Cardiac septum (tissue), 1 donor: Measurements from ENCODE around the gene ZNF335. TPM values are rescaled to one million over a fixed set of nuclear protein-coding genes. Genes with fewer than 3 reads are reported as not detected.
"Not testable (repeated sequence)": the region's sequence is repeated elsewhere in the genome, so short reads cannot be mapped to it uniquely, and the experiment has no call there.

Experiments
- DNase-seq: peaks from one replicate; pipeline ENCODE4 v3.0.0-alpha.2; 2020; ENCODE audit warnings: low spot score
- intact Hi-C: fragments of 100-400 bp; cut with DNase I; formaldehyde crosslinking; loops from one replicate; pipeline ENCODE4 v1.14.0; 2022
- total RNA-seq: library from RNA; stranded (reverse); fragmentation: NEBNext Ultra II Directional; extraction: Animal tissue kit (Norgen Biotek cat#: 25700); gene quantifications from one replicate; pipeline ENCODE4 v1.2.1, GENCODE V29; 2021
- donor health status: DM: no; HTN: no; CAD: no.

ZNF335 gene
- total RNA-seq, 1 donor from 2014 or later: 8.5 TPM

DNA sequence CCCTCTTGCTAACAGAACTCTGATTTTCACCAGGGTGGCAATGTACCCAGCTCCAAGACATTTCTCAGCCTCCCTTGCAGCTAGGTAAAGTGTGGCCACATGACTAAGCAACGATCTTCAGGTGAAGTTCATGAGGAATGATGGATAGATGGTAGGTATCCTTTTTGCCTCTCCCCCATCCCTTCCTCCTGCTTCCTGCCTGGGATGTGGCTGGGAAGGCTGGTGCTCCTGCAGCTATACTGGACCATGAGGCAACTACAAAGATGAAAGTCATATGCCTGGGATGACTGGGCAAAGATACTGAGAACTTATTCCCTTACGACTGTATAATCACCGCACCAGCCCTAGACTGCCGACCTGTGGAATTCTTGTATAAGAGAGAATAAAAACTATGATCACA lies 13.4 kb downstream of the ZNF335 start:
- intact Hi-C loops: no loop called here
- DNase-seq: no peak

GRCh38 chr20:45957021-45957941 lies 14.7 kb downstream of the ZNF335 start:
- intact Hi-C loops: no loop called here
- no peak for DNase-seq

GRCh38 chr20:45956326-45956725 lies 15.7 kb downstream of the ZNF335 start:
- intact Hi-C loops: not testable (repeated sequence)

DNA sequence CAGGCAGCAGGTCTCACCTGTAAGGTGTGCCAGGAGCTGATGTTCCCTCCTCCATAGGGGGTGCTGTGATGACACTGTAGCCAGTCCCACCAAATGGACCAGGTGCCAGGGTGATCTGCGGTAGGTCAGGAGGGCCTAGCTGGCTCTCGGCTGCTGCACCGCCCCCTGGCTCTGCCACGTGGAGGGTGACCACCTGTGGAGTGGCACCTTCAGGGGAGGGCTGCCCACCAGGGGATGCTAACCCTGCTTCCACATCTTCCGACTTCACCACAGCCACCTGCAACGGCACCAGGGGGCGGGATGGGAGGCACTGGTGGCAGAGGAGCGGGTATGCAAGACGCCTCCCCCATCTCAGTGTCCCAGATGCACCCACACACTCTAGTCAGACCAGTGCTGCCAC lies 18.3 kb downstream of the ZNF335 start:
- intact Hi-C loops: no loop called here
- DNase-seq: no peak

More at GRCh38 chr20:45956326-45956725, 15.7 kb downstream of the ZNF335 start:
- not testable (repeated sequence) for DNase-seq

DNA sequence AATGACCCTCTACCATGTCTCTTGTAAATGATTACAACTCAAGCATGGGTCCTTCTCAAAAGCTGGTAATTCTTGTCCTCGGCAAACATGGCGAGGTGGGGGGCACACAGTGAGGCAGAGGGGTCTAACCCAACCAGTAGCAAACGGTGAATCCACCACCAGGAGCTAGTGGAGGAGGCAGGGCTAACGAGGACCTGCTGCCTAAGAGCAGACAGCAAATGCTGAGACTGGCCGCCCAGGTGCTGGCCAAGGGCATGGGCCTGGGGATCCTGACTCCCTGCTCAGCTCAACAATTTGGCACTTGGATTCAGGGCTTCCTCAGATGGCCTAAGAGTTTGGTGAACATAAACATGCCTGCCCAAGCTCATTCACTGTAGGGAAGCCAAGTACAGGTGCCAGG lies 19.1 kb downstream of the ZNF335 start:
- DNase-seq: no peak
- intact Hi-C loops: no loop called here

- intact Hi-C loops: no loop called here
- no peak for DNase-seq
These were observed 19.8 kb downstream of the ZNF335 start for GRCh38 chr20:45951925-45952834.

GRCh38 chr20:45950330-45950646 lies 21.7 kb downstream of the ZNF335 start:
- intact Hi-C loops: no loop called here
- DNase-seq: no peak

GRCh38 chr20:45949542-45950329 lies 22.3 kb downstream of the ZNF335 start:
- DNase-seq: no peak
- intact Hi-C loops: no loop called here

DNA sequence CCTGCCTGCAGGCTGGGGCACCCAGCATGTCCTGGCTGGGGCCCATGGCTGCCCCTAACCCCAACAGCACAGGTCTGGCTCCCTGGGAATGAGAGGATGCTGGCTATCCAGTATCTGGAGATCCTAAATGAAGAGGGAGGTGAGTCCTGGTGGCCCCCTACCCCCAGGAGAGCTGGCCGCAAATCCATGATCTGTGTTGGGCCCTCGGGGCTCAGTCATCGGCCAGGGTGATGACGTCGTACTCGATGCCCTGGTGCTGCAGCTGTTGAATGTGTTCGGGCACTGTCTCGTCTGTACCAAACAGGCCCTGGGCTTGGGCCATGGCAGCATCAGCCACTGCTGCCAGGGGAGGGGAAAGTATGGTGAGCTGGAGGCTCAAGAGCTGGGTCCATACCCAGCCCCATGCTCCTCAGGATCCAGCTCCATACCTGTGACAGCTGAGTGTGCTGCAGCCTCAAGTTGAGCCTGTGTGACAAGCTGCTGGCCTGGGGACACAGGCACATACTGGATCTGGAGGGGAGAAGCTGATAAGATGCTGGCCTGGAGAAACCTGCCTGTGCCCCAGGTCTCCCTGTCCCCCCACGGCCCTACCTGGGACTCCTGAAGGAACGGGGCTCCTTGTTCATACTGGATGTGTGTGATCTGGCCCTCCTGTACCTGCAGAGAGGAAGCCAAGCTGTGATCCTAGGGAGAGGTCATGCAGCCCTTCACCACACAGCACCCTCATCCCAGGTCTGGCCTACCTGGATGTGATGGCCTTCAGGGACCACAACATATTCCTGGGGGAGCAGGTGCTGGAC lies 23.1 kb downstream of the ZNF335 start:
- intact Hi-C loops: no loop called here
- DNase-seq: no peak

DNA sequence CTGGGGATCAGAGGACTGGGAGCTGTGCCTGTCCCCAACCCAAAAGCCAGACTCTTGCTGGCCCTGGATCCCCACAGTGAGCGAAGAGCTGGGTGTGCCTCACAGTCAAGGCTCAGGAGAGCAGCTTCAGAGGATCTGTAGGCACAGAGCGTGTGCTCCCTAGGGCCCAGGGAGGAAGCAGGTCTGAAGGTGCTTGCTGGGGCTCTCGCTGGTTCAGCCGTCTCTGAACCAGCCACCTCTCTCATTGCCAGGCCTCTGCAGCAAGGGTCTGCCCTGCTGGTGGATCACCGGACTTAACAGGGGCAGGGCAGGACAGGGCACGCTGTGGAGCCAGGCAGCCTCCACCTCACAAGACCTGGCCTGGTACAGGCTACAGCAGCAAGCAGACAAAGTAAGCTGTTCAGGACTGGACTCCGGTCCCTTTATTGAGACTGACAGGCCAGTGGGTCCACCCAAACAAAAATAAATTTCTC lies 23.7 kb downstream of the ZNF335 start:
- no peak for DNase-seq
- intact Hi-C loops: no loop called here

- intact Hi-C loops: no loop called here
- DNase-seq: no peak
These were observed 24.7 kb downstream of the ZNF335 start for GRCh38 chr20:45947110-45947866.

DNA sequence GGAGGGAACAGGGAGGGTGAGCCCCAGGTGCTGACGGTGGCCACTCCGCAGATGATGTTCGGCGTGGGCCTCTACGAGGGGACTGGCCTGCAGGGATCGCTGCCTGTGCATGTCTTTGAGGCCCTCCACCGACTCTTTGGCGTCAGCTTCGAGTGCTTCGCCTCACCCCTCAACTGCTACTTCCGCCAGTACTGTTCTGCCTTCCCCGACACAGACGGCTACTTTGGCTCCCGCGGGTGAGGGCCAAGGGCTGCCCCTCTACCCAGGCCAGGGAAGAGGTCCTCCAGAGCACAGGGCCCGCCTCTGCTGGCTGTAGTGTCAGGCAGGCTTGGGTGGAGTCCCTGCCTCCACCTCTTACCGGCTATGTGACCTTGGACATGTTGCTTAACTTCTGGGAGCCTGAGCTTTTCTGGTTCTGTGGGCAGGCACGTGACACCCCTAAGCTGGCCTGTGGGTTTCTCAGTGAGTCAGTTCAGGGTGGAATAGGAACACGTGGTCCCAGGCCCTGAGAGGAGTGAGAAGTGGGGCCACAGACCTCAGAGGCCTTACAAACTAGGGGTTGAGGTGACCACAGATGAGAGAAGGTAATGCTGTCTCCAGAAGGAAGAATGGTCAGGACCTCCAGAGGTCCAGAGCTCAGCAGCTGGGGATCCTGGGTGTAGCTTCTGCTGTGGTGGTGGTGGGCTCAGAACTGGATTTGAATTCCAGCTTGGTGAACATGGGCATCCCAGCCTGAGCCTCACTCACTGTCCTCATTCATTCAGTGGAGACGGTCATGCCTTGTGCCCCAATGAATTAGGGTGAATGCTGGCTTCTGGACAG lies 25.6 kb downstream of the ZNF335 start:
- intact Hi-C loops: no loop called here
- no peak for DNase-seq

GRCh38 chr20:45945678-45946148 lies 26.3 kb downstream of the ZNF335 start:
- intact Hi-C loops: no loop called here
- no peak for DNase-seq

GRCh38 chr20:45944965-45945677 lies 26.9 kb downstream of the ZNF335 start:
- DNase-seq: no peak
- intact Hi-C loops: no loop called here

DNA sequence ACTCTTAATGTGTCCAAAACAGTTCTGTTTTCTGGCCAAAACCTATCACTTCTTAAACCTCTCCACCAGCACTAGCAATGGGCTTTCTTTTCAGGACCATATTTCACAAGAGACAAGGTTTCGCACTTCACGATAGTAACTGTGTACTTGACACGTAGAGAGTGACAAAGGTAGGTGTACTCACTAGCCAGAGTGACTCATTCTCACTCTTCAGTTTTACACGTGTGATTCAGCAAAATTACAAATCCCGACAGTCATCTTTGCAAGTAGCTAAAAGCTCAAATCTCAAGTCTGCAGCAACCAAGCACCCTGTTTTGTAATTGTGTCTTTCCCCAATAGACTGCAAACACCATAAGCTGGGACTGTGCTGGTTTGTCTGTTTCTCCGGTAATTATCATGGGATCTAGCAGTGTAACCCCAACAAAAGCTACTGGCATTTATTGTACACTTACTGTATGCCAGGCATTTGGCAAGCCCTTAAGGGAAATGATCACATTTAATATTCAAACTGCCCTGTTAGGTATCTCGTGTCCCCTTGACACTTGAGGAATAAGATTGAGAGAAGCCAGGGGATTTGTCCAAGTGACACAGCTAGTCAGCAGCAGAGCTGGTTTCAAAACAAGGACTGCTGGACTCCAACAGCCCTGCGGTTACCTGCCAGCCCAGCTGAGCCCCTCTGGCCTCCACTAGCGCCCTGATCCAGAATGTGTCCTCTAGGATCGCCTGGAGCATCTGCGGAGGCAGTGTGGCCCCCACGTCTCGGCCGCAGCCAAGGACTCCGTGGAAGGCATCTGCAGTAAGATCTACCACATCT lies 27.6 kb downstream of the ZNF335 start:
- intact Hi-C loops: no loop called here
- no peak for DNase-seq

DNA sequence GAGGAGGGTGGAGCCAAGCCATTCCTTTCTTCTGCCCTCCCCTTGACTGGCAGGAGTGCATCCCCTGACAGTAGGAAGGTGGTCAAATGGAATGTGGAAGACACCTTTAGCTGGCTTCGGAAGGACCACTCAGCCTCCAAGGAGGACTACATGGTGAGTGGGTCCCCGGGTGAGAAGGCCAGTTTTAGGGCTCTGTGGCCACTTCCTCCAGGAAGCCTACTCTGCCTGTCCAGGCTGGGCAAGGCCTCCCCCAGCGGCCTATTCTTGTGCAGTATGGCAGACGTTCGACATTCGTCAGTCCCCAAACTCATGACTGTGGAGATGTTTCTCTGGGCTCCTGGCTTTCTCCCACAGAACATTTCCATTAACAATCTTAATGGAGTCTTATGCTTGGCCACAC lies 28.4 kb downstream of the ZNF335 start:
- intact Hi-C loops: no loop called here

More for the DNA sequence above, 28.4 kb downstream of the ZNF335 start:
- DNase-seq: no peak
